GM04504 (cell line): ENCODE results near the gene ZNF74.
A peak's percentile ranks its signal among the peaks of the same experiment; 100 is the strongest.

Experiments
- DNase-seq: peaks from one replicate; pipeline ENCODE4 v3.0.0-alpha.2; 2012; ENCODE audit warnings: low read depth

Gene ZNF74

DNA sequence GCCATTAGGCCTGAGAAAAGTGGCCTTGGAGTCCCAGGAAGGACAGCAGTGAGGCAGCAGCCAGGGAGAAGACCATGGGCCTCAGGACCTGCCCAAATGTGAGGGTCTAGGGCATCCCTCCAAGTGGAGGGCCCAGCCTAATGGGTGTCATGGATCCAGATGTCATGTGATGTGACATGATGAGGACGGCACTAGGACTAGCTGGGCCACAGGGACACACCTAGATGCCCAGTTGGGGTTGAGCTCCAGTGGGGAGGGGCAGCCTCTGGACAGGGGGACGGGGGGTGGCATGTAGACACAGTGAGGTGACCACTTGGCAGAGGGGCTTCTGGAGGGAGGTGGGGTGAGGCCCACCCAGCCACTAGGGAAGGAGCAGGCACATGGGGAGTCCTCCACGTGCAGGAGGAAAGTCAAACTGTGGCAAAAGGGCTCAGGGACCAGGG is 38.3 kb downstream of the ZNF74 start:
- no peak for DNase-seq

DNA sequence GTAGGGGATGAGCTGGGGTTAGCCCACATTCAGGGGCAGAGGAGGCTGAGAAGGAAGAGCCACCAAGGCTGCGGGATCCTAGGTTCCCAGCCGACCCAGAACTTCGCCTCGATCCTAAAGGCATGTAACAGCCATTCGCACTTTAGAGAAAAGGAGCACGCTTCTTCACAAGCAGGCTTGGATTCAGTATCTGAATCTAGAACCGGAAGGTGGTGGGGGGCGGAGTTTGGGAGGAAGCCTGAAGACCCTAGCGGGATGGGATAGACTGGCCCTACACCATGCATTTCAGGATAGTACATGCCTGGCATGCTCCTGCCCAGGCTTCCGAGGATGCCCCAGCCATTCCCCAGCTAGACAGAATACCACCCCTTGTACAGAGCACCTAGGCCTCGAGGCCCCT is 39.2 kb downstream of the ZNF74 start:
- DNase-seq: no peak

DNA sequence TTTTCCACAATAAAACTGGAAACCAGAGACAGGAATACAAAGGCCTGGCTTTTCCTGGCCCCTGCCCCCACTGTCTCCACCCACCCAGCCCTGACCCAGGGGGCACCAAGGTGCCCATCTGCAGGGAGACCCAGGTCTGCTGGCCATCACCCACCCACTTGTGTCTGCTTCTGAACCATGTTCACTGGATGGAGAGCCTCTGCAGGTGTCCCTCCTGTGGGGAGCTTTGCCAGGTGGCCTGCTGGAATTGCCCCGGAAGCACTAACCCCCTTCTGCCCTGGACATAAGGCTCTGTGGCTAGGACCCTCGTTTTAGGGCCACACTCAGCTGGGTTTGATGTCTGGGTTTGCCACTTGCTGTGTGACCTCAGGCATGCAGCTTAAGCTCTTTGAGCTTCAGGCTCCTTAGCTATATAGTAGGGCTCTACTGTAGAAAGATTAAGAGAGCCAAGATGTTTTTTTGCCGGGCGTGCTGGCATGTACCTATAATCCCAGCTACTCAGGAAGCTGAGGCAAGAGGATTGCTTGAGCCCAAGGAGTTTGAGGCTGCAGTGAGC is 39.8 kb downstream of the ZNF74 start:
- no peak for DNase-seq

DNA sequence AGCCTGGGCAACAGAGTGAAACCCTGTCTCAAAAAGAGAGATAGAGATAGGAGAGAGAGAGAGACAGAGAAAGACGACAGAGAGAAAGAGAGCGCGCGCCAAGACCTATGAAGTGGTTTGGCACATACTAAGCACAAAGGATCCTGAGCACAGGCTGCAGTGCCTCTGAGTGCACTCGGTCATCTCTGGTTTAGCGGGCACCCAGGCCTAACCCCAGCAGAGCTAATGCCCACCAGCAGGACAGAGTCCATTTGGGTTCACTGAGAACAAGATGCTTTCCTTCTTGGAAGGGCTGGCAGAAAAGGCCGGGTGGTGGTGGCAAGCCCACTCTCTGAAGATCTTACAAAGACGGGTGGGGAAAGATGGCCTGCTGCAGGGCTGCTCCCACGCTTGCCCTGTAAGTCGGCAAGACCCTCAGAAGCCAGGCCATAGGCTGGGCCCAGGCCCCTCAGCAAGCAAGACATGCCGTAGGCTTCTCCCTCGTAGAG is 40.4 kb downstream of the ZNF74 start:
- no peak for DNase-seq

DNA sequence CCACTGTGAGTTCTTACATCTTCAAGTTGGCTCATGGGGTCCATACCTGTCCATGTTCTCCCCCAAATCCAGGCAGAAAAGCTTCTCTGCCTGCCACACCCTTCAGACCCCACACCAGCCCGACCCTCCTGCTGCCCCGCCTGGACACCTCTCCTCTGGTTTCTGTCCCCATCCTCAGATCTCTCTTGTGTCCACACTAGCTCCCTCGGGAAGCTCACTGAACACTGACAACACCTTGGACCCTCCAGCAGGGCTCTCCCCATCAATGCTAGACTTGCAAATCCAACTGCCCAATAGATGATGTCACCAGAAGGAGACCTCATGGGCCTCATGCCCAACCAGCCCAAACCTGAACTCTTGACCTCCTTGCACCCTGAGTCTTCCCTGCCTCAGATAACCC is 40.8 kb downstream of the ZNF74 start:
- DNase-seq: no peak

DNA sequence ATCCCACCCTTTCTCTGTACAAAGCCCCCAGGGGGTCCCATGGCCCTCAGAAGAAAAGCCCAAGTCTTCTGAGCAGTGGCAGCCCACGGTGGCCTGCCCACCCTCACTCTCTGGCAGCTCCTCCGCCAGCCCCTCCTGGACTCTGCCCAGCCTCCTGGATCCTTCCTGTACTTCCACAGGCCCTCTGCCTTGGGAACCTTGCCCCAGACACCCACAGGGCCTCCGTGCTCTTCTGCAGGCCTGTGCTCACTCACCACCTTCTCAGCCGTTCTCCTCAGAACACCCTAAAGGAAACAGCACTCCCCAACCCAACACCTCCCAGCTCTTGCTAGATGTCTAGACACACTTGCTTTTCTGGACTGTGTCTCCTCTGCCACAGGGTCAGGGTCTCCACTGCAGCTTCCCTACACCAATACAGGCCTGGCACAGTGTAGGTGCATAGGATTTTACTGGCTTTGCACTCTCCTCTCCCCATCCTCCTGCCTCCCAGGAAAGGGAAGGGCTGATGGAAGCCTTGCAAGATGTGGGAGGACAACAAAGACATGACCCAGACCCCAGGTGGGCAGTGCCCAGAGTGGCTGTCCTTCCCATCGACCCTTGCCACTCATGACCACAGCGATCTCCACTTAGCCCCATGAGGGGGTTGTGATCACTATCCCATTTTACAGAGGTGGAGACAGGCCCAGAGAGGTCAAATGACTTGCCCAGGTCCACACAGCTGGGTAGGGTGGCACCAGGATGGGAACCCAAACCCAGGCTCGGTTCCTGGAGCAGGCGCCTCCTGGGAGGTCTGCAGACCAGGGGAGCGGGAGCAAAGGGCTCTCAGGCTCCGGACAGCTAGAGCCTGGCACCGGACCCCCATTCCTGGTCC is 41.7 kb downstream of the ZNF74 start:
- DNase-seq: no peak

DNA sequence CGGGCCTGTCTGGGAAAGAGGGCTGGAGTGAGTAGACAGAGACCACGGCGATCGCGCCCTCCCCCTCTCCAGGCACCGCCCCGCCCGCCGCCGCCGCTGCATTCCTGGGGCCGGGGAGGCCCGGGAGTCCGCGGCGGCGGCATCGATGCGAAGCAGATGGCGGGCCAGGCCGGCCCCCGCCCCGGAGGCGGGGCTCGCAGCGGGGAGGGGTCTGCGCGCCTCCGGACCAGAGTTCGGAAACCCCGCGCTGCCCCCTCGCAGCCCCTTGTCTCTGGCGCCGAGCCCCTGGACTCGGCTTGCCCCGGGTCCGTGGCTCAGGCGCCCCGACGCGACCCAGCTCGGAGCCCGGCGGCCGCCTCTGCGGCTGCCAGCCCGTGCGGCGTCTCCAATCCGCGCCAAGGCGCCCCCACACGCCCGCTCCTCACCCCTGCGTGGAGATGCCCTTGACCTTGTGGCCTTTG is 42.4 kb downstream of the ZNF74 start:
- peak; percentile 24 for DNase-seq

DNA sequence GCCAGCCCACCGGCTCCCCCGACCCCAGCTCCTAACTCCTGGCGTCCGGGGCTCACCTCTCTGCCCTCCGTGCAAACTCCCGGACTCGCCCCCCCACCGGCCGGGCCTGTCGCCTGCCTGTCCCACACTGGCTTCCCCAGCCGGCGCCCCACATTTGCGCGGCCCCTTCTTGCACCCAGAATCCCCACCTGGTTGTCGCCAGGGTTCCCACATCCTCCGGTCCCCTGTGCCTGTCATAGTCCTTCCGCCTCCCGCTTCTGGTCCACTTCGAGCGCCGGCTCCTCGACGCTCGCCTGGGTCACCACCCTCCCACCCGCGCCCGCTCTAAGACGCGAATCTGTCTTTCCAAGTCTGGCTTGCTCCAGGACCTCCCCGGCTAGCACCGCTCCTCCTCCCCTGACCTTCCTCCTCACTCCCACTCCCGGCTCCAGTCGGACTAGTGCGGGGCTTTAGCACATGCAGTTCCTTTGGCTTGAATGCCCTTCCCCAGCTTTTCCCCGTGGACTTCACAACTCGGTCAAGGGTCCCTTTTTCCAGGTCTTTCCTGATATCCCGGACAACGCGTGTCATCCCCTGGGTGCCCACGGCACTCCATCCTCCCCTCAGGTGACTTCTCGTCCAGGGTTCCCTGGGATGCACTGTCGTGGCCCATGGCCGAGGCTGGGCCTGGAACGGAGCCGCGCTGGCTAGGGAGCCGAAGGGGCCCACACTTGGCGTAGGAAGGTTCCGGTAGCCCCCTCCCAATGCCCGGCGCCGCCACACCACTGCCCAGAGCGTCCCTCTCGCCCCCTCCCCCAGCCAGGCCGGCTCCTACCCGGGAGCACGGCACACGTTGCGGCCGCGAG is 43.0 kb downstream of the ZNF74 start:
- no peak for DNase-seq

DNA sequence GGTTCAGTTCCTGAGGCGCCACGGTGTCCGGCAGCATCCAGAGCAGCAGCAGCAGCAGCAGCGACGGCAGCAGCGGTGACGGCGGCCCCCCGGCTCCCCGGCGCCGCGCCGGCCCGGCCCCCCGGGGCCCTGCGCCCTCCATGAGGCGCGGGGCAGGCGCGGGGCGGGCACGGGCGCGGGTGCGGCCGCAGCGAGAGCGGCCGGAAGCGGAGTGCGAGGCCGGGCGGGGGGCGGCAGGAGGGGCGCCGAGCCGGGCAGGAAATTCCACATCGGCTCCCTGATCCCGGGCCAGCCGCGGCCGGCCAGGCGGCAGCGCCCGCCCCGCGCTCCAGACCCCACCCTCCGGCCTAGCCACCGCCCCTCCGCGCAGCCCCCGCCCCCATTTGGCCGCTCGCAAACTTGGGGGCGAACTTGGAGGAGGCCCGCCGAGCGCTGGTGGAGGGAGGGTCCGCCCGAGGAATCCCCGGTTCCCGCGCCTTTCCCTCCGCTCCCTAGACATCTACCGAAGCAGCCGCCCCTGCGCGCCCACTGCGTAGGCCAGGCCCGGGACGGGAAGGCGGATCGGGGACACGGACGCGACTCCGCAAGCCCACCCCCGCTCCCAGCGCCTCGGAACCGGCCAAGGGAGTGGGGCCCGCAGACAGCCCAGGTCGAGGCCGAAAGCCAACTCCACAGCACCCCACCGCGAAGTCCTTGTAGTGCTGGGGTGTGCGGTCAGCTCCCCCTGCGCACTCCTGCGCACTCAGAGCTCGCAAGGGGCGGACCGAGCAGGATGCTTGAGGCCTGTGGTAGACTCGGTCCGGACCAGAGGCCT is 43.9 kb downstream of the ZNF74 start, which contains the start of gene SCARF2:
Gene SCARF2, minus strand, starts transcription at position 213 of the 814 bp plus-strand sequence. Its CDS starts 71 bp downstream, at position 142.
- peak; percentile 50 for DNase-seq

DNA sequence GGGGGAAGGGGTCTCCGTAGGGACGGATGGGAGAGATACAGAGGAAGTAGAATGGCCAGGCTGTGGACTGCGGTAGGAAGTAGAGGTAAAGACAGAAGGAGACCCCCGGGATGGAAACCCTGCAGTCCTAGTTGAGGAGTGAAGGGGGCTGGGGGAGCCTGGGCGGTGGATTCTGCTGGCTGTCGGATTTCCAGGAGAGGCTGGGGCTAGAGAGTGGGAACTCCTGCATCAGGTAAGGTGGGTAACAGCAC is 44.4 kb downstream of the ZNF74 start:
- no peak for DNase-seq

DNA sequence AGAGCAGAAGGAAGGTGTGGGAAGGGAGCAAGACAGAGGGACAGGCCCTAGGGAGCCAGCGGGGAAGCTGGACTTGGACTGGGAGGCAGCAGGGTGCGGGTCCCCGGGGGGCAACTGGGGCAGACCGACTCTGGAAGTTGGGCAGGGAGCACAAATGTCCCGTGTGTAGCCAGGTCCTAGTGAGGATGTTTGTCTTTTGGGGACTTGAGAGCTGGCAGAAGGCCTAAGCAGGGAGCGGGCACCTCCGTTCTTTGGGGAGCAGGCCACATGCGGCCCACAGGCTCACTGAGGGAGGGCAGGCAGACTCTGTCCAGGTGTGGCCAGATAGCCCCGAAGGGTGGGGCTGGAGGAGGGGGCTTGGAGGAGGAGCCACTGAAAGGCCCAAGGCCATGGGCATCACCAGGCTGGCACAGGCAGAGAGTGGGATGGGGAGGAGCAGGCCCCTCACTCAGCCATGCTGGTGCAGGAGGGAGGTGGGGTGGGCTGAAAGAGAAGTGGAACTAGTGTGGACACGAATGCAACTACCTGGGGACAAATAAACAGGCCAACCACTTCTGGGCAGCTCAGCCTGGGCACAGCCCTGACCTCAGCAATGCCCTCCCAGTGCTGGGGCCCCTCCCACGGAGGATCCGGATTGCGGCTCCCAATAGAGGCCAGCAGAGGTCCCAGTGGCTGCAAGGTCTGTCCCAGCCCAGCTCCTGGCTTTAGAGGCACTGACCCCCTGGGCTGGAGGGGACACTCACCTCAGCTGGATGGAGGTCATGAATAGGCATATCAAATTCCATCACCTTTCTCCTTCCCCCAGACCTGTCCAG is 44.9 kb downstream of the ZNF74 start:
- no peak for DNase-seq

DNA sequence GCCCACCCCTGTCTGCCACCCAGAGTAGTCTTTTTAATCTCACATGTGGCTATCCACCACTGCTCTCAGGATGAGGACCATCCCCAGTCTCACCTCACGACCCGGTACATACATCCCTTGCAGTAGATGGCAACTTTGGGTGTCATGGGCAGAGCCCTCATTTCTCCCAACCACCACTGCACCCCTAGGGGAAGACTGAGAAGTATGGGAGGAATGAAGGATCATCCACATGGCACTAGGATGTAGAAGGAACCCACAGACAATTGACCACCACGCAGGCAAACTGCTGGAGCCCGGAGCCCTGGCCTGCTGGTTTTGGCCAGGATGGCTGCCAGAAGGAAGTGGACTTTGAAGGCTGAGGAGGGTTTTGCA is 45.6 kb downstream of the ZNF74 start:
- DNase-seq: no peak

DNA sequence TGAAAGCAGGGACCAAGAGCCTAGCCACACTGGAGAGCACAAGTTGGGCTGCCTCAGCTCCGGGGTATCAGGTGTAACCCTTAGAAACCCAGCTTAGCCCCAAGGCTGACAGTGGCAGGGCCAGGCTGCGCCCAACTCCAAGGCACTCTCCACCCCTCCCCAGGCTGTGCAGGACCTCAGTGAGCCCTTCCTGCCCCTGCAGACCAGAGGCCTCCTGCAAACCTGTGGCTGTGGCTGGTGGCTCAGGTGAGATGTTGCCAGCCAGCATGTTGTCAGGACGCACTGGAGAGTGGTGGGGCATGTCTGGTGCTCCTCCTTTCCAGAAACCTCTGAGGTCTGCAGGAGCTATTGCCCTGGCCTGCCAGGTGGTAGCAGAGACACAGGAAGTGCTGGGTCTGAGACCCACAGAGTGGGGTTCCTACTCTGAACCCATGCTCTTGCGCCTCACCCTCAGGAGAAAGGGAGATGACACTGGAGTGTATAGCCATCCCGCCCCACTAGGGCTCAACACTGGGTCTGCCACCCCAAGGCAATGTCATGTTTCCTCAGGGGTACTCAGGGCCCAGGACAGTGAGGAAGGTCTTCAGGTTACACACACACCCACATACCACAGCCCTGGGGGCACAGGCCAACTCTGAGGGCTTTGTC is 46.1 kb downstream of the ZNF74 start:
- no peak for DNase-seq

DNA sequence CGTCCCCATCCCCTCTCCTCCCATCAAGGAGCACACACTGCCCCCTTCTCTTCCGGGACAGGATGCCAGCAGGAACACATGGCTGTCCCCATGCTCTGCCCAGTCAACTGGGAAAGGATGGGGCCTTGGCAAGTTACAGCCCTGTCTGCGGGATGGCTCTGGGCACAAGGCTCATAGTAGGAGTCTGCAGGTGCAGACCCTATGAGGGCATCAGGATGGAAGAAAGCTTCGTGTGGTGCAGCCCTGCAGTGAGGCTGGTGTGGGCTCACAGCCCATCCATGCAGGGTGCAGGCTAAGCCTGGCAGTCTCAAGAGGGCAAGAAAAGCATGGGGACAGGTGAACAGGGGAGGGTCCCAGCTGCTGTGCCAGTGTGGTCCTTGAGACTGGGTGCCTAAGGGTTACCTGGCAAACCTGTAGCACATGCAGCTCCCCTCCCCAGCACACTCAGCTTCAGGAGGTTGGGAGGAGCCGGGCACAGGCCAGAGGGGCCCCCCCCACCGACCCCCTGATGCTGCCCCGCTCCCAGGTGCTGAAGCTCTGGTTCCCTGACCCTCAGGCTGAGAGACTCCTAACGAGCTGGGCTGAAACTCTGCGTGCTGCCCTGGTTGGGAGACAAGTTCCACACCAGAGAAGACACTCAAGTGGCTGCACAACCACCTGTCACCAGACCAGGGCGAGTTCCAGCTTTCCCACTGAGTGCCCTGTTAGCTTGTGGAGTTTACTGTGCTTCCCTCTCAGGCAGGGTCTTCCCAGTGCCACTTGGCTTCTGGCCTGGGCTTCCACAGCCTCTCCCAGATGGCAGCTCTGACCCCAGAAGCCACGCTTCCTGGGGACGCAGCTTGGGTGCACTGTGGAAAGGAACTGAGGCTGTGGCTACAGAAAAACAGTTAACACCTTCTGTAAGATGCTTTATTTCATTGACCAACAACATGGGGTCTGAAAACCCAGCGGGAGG is 47.0 kb downstream of the ZNF74 start:
- no peak for DNase-seq

DNA sequence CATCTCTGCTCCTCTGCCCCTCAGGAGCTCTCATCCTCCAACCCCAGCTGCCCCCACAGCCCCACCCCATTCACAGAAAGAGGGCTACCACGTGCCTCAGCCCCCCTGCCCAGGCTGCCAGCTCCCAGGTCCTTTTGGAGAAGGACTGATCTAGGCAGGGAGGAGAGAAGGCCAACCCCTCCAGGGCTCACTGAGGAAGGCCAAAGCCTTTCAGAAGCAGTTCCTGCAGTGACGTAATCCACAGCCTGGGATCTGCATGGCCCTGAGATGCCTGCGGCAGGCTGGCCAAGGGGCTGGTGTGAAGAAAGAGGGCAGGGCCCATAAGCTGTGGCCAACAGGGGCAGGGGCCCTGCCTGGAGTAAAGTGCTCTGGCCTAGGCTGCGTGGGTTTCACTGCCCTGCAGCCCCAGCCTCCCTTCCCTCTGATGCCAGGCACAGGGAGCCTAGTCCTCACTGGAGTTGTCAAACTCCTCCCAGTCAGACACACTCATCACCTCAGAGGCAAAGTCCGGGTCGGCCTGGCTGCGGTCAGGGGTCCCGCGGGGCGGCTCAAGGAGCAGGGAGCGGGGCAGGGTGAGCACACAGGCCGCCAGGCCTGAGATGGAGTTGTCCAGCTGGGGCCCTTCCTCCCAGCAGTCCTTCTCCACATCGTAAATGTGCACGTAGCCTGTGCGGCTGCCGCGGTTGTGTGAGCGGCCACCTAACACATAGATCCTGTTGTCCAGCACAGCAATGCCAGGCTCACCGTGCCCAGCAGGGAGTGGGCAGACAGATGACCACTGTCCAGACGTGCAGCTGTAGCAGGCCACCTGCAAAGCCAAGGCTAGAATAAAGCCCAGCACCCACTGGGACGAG is 47.9 kb downstream of the ZNF74 start:
- no peak for DNase-seq

DNA sequence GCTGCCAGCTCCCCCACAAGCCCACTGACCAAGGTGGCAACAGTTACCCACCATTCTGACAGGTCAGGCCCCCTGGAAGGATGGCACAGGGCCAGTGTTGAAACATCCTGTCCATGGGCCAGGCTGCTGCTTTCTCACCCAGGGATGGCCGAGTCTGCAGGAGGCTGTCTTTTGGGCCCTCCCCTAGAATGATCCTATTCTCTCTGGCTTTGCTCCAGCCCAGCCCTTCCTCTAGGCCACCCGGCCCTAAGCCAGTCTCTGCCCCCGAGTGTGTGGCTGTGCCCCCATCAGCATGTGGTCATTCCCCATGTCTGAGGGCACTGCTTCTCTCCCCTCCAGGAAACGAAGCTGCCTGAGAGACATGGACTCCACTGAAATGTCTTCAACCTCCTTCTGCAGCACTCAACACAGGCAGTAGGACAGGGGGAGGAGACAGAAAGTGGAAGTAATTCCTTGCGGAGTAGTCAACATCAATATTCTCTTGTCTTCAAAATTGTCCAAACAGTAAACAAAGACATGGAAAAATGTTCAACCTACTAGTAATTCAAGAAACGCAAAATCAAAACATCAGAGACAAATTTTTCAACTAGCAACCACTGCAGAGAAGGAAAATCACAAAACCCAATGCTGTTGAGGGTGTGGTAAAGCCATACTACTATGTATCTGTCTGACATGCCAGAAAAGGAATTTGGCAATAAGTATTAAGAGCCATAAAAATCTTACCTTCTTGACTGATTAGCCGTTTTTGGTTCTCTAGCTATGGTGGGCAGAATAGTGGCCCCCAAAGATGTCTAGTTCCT is 48.7 kb downstream of the ZNF74 start:
- no peak for DNase-seq

DNA sequence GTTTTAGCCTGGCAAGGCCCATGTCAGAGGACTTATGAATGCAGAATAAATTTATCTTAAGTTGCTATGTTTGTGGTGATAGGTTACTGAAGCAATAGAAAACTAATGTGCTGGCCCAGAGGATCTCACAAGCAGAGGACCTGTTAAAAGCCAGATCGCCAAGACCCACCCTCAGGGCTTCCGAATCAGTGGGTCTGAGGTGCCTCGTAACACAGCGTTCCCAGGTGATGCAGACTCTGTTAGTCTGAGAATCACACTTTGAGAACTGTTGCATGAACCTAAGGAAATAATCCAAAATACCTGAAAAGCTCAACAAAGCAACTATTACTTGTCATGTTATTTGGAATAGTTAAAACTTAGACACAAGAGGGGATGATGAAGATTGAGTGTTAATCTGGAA is 50.4 kb downstream of the ZNF74 start:
- DNase-seq: no peak
